OCI-LY7 (cell line): ENCODE measurements around the gene SPATA13. TPM values are rescaled to one million over a fixed set of nuclear protein-coding genes. Genes with fewer than 3 reads are reported as not detected.

Experiments used
- BruUV-seq: library from RNA; stranded (reverse); fragments of 400-500 nt; replicated peaks from 2 replicates; lab custom pipeline; 2021; lab: Mats Ljungman, UMichigan
- CTCF ChIA-PET: fragments of 300-600 bp; sonication (Branson Sonifier 250); formaldehyde crosslinking; loops from one replicate; lab custom pipeline; 2022; ENCODE audit warnings: antibody characterized with exemption; ENCODE audit not compliant: unreplicated experiment; lab: Charles Lee
- POLR2A ChIA-PET: fragments of 300-600 bp; sonication (Branson Sonifier 250); formaldehyde crosslinking; loops from one replicate; lab custom pipeline; 2022; ENCODE audit warnings: antibody characterized with exemption; lab: Charles Lee
- DNase-seq: peaks from one replicate; pipeline ENCODE4 v3.0.0-alpha.2; 2015; ENCODE audit warnings: low spot score
- H2AFZ ChIP-seq: fragments of 200-600 bp; sonication (generic), shearing (Covaris generic); 2 replicates; pipeline ENCODE4 v1.6.1; 2014; ENCODE audit warnings: mild to moderate bottlenecking, antibody characterized with exemption, low read length, moderate library complexity
- H3K27ac ChIP-seq: fragments of 200-600 bp; sonication (generic); 2 replicates; pipeline ENCODE4 v1.5.1; 2014; ENCODE audit warnings: mixed run types, low read depth, mild to moderate bottlenecking, moderate library complexity, low read length, inconsistent platforms; ENCODE audit not compliant: poor library complexity, severe bottlenecking
- H3K36me3 ChIP-seq: fragments of 200-600 bp; sonication (generic); 2 replicates; pipeline ENCODE4 v1.6.1; 2014; ENCODE audit warnings: mild to moderate bottlenecking, antibody characterized with exemption, low read length, moderate library complexity, mixed read lengths; ENCODE audit not compliant: insufficient read depth
- H3K4me1 ChIP-seq: fragments of 200-600 bp; sonication (generic); 2 replicates; pipeline ENCODE4 v1.5.1; 2014; ENCODE audit warnings: mild to moderate bottlenecking, low read length; ENCODE audit not compliant: insufficient read depth, poor library complexity, severe bottlenecking
- H3K4me2 ChIP-seq: fragments of 200-600 bp; sonication (generic); 2 replicates; pipeline ENCODE4 v1.6.1; 2014; ENCODE audit warnings: mild to moderate bottlenecking, low read length
- H3K4me3 ChIP-seq: fragments of 200-600 bp; sonication (generic); 2 replicates; pipeline ENCODE4 v1.5.1; 2014; ENCODE audit warnings: mild to moderate bottlenecking, low read depth, low read length; ENCODE audit not compliant: poor library complexity, severe bottlenecking
- H3K79me2 ChIP-seq: fragments of 200-600 bp; sonication (generic); 2 replicates; pipeline ENCODE4 v1.6.1; 2016; ENCODE audit warnings: low read depth, mild to moderate bottlenecking, low read length, moderate library complexity, mixed read lengths; ENCODE audit not compliant: insufficient read depth
- H3K9me2 ChIP-seq: fragments of 200-600 bp; sonication (generic); 2 replicates; pipeline ENCODE4 v1.6.1; 2016; ENCODE audit warnings: mild to moderate bottlenecking, low read length, mixed read lengths; ENCODE audit not compliant: insufficient read depth
- H3K9me3 ChIP-seq: fragments of 200-600 bp; sonication (generic); 2 replicates; pipeline ENCODE4 v1.6.1; 2014; ENCODE audit warnings: mild to moderate bottlenecking, mixed run types, low read length, mixed read lengths
- H4K20me1 ChIP-seq: fragments of 200-600 bp; sonication (generic); 2 replicates; pipeline ENCODE4 v1.6.1; 2014; ENCODE audit warnings: mild to moderate bottlenecking, antibody characterized with exemption, low read length, moderate library complexity, mixed read lengths; ENCODE audit not compliant: insufficient read depth
- CTCF ChIP-seq: fragments of 200-600 bp; sonication (generic); conservative IDR thresholded peaks from 2 replicates; pipeline ENCODE4 v1.5.1; 2014; ENCODE audit warnings: mild to moderate bottlenecking, antibody characterized with exemption, low read length, moderate library complexity, mixed read lengths
- EZH2phosphoT487 ChIP-seq: fragments of 200-600 bp; sonication (generic); IDR thresholded peaks from 2 replicates; pipeline ENCODE4 v1.6.1; 2018; ENCODE audit warnings: low read depth, borderline replicate concordance, mild to moderate bottlenecking, mixed run types, antibody characterized with exemption, low read length, moderate library complexity, mixed read lengths
- intact Hi-C: fragments of 100-400 bp; cut with micrococcal nuclease; formaldehyde crosslinking; loops from one replicate; pipeline ENCODE4 v1.10.0; 2022; ENCODE audit not compliant: unreplicated experiment
- total RNA-seq, 2 experiments: library from RNA; depleted of rRNA in 1 of 2; stranded (reverse); fragments of >200 nt in 1 of 2; shearing (Covaris generic) in 1 of 2; gene quantifications; 2 replicates each; pipeline ENCODE4 v1.2.3, GENCODE V29; 2014 to 2022

SPATA13 gene
- total RNA-seq, 2 experiments from 2014 or later = 3.8 to 32.4 TPM

- CTCF ChIA-PET = no interaction called here
Measured at GRCh38 chr13:24152292-24153214, 8.0 kb upstream of the SPATA13 start.

GRCh38 chr13:24153347-24153746 is 7.2 kb upstream of the SPATA13 start:
- ChIA-PET POLR2A (interaction anchor here (1.5 to 1.7 kb wide), 2 partner anchors 8 to 50 kb away, joined by 4 read pairs; no protein-coding TSS in a partner anchor), CTCF (no interaction called here)
- intact Hi-C loops = no loop called here
- TF ChIP-seq EZH2phosphoT487 (no peak), CTCF (no peak)
- no peak for DNase-seq
- no TSS peak for BruUV-seq
- H2AFZ ChIP-seq = no peak overlapping the region
- no peaks in the 10 kb centered on the region for H3K9me2 ChIP-seq
- no peak overlapping the region for H3K27ac ChIP-seq
- no peak overlapping the region for H3K4me3 ChIP-seq
- no peaks in the 10 kb centered on the region for H3K36me3 ChIP-seq
- H3K4me1 ChIP-seq = no peaks in the 10 kb centered on the region
- no peaks in the 10 kb centered on the region for H3K79me2 ChIP-seq
- H3K9me3 ChIP-seq = no peaks in the 10 kb centered on the region
- no peaks in the 10 kb centered on the region for H4K20me1 ChIP-seq
- no peak overlapping the region for H3K4me2 ChIP-seq

More at GRCh38 chr13:24152292-24153214, 8.0 kb upstream of the SPATA13 start:
- DNase-seq = no peak
- intact Hi-C loops = no loop called here
- Histone ChIP-seq H3K9me2 (no peaks in the 10 kb centered on the region), H3K4me2 (no peak overlapping the region), H3K4me3 (no peak overlapping the region), H3K36me3 (no peaks in the 10 kb centered on the region), H3K27ac (no peak overlapping the region), H4K20me1 (no peaks in the 10 kb centered on the region), H3K4me1 (no peaks in the 10 kb centered on the region), H3K79me2 (no peaks in the 10 kb centered on the region), H3K9me3 (no peaks in the 10 kb centered on the region), H2AFZ (no peak overlapping the region)
- POLR2A ChIA-PET = interaction anchor here (1.5 kb wide), 1 partner anchor 9 kb away, joined by 4 read pairs; no protein-coding TSS in a partner anchor
- TF ChIP-seq EZH2phosphoT487 = no peak
- no TSS peak for BruUV-seq

- H3K79me2 ChIP-seq = no peaks in the 10 kb centered on the region
- no peak for TF ChIP-seq EZH2phosphoT487
- no peak for TF ChIP-seq CTCF
- no peak overlapping the region for H2AFZ ChIP-seq
- no peaks in the 10 kb centered on the region for H3K4me1 ChIP-seq
- intact Hi-C loops = no loop called here
- POLR2A ChIA-PET = interaction anchor here (1.7 kb wide), 1 partner anchor 49 kb away, joined by 4 read pairs; no protein-coding TSS in a partner anchor
- no peak overlapping the region for H3K27ac ChIP-seq
- H3K9me3 ChIP-seq = no peaks in the 10 kb centered on the region
- no peak overlapping the region for H3K4me2 ChIP-seq
- H4K20me1 ChIP-seq = no peaks in the 10 kb centered on the region
- no peak overlapping the region for H3K4me3 ChIP-seq
- no peaks in the 10 kb centered on the region for H3K36me3 ChIP-seq
- CTCF ChIA-PET = interaction anchor here (0.8 kb wide), 1 partner anchor 87 kb away, joined by 3 read pairs; no protein-coding TSS in a partner anchor
- no peaks in the 10 kb centered on the region for H3K9me2 ChIP-seq
- DNase-seq = no peak
- BruUV-seq = no TSS peak
Measured at GRCh38 chr13:24153979-24154701, 6.4 kb upstream of the SPATA13 start.
